Measurements from ENCODE around the gene BGLAP. TPM values are rescaled to one million over a fixed set of nuclear protein-coding genes. Genes with fewer than 3 reads are reported as not detected.
A peak's percentile ranks its signal among the peaks of the same experiment; 100 is the strongest.

Gene BGLAP
- total RNA-seq = 0.51 TPM in 1 of 2 replicates, not detected in the other

GRCh38 chr1:156241926-156242325 is at the start of gene BGLAP:
Gene BGLAP (plus strand): TSS chr1:156242184. CDS start chr1:156242232, 48 bp downstream.
- FAIRE-seq = no peak
- TF ChIP-seq CTCF (IDR thresholded peaks at IDR 0.05; ENCODE audit: insufficient read depth, low read length, severe bottlenecking) = no peak
- H3K27me3 ChIP-seq (ENCODE audit: control insufficient read depth, insufficient read depth, low read length) = no peaks in the 10 kb centered on the region

GRCh38 chr1:156193208-156193487 is 48.8 kb upstream of the BGLAP start:
- Histone ChIP-seq H3K4me3 (ENCODE audit: low read depth, low read length) (peak overlapping the region; percentile 78), H3K36me3 (ENCODE audit: control insufficient read depth, insufficient read depth, low read length) (peaks cover 3% of the 10 kb centered on the region), H3K27me3 (ENCODE audit: control insufficient read depth, insufficient read depth, low read length) (no peaks in the 10 kb centered on the region)
- no peak for FAIRE-seq
- no peak for TF ChIP-seq CTCF (IDR thresholded peaks at IDR 0.05; ENCODE audit: insufficient read depth, low read length, severe bottlenecking)
- DNase-seq (ENCODE audit: low read depth) = no peak

More at GRCh38 chr1:156241926-156242325, at the start of gene BGLAP:
- Histone ChIP-seq H3K4me3 (ENCODE audit: low read depth, low read length) (no peak within 1 kb of the TSS), H3K36me3 (ENCODE audit: control insufficient read depth, insufficient read depth, low read length) (peaks cover 3% of the 10 kb centered on the region)
- DNase-seq (ENCODE audit: low read depth) = no peak

GRCh38 chr1:156193488-156194299 is 48.3 kb upstream of the BGLAP start, which contains the start of gene SLC25A44:
Gene SLC25A44 (plus strand): TSS chr1:156194104. CDS start chr1:156199848, 5,744 bp downstream.
- H3K36me3 ChIP-seq (ENCODE audit: control insufficient read depth, insufficient read depth, low read length) = peaks cover 3% of the 10 kb centered on the region
- TF ChIP-seq CTCF (IDR thresholded peaks at IDR 0.05; ENCODE audit: insufficient read depth, low read length, severe bottlenecking) = peak; percentile 67
- no peaks in the 10 kb centered on the region for H3K27me3 ChIP-seq (ENCODE audit: control insufficient read depth, insufficient read depth, low read length)
- DNase-seq (ENCODE audit: low read depth) (peak; percentile 99), FAIRE-seq (peak; percentile 79)
- peak within 1 kb of the TSS; percentile 78 for H3K4me3 ChIP-seq (ENCODE audit: low read depth, low read length)

GRCh38 chr1:156194300-156194652 is 47.7 kb upstream of the BGLAP start:
- no peaks in the 10 kb centered on the region for H3K27me3 ChIP-seq (ENCODE audit: control insufficient read depth, insufficient read depth, low read length)
- peaks cover 5% of the 10 kb centered on the region for H3K36me3 ChIP-seq (ENCODE audit: control insufficient read depth, insufficient read depth, low read length)
- TF ChIP-seq CTCF (IDR thresholded peaks at IDR 0.05; ENCODE audit: insufficient read depth, low read length, severe bottlenecking) = no peak
- DNase-seq (ENCODE audit: low read depth) (no peak), FAIRE-seq (no peak)
- H3K4me3 ChIP-seq (ENCODE audit: low read depth, low read length) = peak overlapping the region; percentile 78

GRCh38 chr1:156195853-156196252 is 46.1 kb upstream of the BGLAP start:
- FAIRE-seq = no peak
- Histone ChIP-seq H3K4me3 (ENCODE audit: low read depth, low read length) (no peak overlapping the region), H3K27me3 (ENCODE audit: control insufficient read depth, insufficient read depth, low read length) (no peaks in the 10 kb centered on the region), H3K36me3 (ENCODE audit: control insufficient read depth, insufficient read depth, low read length) (peaks cover 8% of the 10 kb centered on the region)
- no peak for TF ChIP-seq CTCF (IDR thresholded peaks at IDR 0.05; ENCODE audit: insufficient read depth, low read length, severe bottlenecking)
- DNase-seq (ENCODE audit: low read depth) = no peak

GRCh38 chr1:156196445-156196844 is 45.5 kb upstream of the BGLAP start:
- H3K27me3 ChIP-seq (ENCODE audit: control insufficient read depth, insufficient read depth, low read length) = no peaks in the 10 kb centered on the region
- no peak for TF ChIP-seq CTCF (IDR thresholded peaks at IDR 0.05; ENCODE audit: insufficient read depth, low read length, severe bottlenecking)
- no peak overlapping the region for H3K4me3 ChIP-seq (ENCODE audit: low read depth, low read length)
- peaks cover 8% of the 10 kb centered on the region for H3K36me3 ChIP-seq (ENCODE audit: control insufficient read depth, insufficient read depth, low read length)
- no peak for FAIRE-seq
- DNase-seq (ENCODE audit: low read depth) = no peak
